Pons (tissue), 1 donor: ENCODE results near the gene RIMOC1.

Experiments
- DNase-seq: peaks from one replicate; pipeline ENCODE4 v3.0.0-alpha.2; 2016; ENCODE audit warnings: low spot score

RIMOC1 gene

GRCh38 chr5:41903892-41904799 lies at the start of gene RIMOC1:
Gene RIMOC1 (plus strand): TSS chr5:41904344. CDS start chr5:41904368, 24 bp downstream.
- peak; percentile 100 for DNase-seq

GRCh38 chr5:41856644-41857491 lies 47.3 kb upstream of the RIMOC1 start:
- peak; percentile 87 for DNase-seq

- DNase-seq = no peak
These were observed 46.2 kb upstream of the RIMOC1 start for GRCh38 chr5:41857989-41858388.

- DNase-seq = no peak
These were observed 45.3 kb upstream of the RIMOC1 start for GRCh38 chr5:41858890-41859289.

GRCh38 chr5:41863871-41864486 lies 40.2 kb upstream of the RIMOC1 start:
- DNase-seq = no peak

- DNase-seq = peak; percentile 12
These were observed 34.9 kb upstream of the RIMOC1 start for GRCh38 chr5:41869151-41869723.

GRCh38 chr5:41869724-41870626 lies 34.2 kb upstream of the RIMOC1 start, which contains the start of gene OXCT1:
Gene OXCT1 (minus strand): TSS chr5:41870425. CDS start chr5:41870358, 67 bp downstream.
- peak; percentile 37 for DNase-seq

GRCh38 chr5:41870627-41871048 lies 33.5 kb upstream of the RIMOC1 start:
- peak; percentile 32 for DNase-seq

- peak; percentile 48 for DNase-seq
These were observed 32.3 kb upstream of the RIMOC1 start for GRCh38 chr5:41871852-41872251.

GRCh38 chr5:41874512-41875060 lies 29.6 kb upstream of the RIMOC1 start:
- DNase-seq = no peak

GRCh38 chr5:41875121-41875520 lies 29.0 kb upstream of the RIMOC1 start:
- no peak for DNase-seq

- DNase-seq = no peak
These were observed 27.5 kb upstream of the RIMOC1 start for GRCh38 chr5:41876678-41877077.

GRCh38 chr5:41877408-41877807 lies 26.7 kb upstream of the RIMOC1 start:
- no peak for DNase-seq

GRCh38 chr5:41878173-41878572 lies 26.0 kb upstream of the RIMOC1 start:
- no peak for DNase-seq

- no peak for DNase-seq
These were observed 25.3 kb upstream of the RIMOC1 start for GRCh38 chr5:41878643-41879478.

- no peak for DNase-seq
These were observed 21.4 kb upstream of the RIMOC1 start for GRCh38 chr5:41882765-41883164.

- DNase-seq = no peak
These were observed 20.9 kb upstream of the RIMOC1 start for GRCh38 chr5:41883243-41883642.

- no peak for DNase-seq
These were observed 20.2 kb upstream of the RIMOC1 start for GRCh38 chr5:41883936-41884335.

GRCh38 chr5:41885286-41885685 lies 18.9 kb upstream of the RIMOC1 start:
- no peak for DNase-seq
